ENCODE data around the gene CHD6.

The CHD6 gene, protein sequence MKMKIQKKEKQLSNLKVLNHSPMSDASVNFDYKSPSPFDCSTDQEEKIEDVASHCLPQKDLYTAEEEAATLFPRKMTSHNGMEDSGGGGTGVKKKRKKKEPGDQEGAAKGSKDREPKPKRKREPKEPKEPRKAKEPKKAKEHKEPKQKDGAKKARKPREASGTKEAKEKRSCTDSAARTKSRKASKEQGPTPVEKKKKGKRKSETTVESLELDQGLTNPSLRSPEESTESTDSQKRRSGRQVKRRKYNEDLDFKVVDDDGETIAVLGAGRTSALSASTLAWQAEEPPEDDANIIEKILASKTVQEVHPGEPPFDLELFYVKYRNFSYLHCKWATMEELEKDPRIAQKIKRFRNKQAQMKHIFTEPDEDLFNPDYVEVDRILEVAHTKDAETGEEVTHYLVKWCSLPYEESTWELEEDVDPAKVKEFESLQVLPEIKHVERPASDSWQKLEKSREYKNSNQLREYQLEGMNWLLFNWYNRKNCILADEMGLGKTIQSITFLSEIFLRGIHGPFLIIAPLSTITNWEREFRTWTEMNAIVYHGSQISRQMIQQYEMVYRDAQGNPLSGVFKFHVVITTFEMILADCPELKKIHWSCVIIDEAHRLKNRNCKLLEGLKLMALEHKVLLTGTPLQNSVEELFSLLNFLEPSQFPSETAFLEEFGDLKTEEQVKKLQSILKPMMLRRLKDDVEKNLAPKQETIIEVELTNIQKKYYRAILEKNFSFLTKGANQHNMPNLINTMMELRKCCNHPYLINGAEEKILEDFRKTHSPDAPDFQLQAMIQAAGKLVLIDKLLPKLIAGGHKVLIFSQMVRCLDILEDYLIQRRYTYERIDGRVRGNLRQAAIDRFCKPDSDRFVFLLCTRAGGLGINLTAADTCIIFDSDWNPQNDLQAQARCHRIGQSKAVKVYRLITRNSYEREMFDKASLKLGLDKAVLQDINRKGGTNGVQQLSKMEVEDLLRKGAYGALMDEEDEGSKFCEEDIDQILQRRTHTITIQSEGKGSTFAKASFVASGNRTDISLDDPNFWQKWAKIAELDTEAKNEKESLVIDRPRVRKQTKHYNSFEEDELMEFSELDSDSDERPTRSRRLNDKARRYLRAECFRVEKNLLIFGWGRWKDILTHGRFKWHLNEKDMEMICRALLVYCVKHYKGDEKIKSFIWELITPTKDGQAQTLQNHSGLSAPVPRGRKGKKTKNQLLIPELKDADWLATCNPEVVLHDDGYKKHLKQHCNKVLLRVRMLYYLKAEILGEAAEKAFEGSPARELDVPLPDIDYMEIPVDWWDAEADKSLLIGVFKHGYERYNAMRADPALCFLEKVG (N-terminal part only)

DNA sequence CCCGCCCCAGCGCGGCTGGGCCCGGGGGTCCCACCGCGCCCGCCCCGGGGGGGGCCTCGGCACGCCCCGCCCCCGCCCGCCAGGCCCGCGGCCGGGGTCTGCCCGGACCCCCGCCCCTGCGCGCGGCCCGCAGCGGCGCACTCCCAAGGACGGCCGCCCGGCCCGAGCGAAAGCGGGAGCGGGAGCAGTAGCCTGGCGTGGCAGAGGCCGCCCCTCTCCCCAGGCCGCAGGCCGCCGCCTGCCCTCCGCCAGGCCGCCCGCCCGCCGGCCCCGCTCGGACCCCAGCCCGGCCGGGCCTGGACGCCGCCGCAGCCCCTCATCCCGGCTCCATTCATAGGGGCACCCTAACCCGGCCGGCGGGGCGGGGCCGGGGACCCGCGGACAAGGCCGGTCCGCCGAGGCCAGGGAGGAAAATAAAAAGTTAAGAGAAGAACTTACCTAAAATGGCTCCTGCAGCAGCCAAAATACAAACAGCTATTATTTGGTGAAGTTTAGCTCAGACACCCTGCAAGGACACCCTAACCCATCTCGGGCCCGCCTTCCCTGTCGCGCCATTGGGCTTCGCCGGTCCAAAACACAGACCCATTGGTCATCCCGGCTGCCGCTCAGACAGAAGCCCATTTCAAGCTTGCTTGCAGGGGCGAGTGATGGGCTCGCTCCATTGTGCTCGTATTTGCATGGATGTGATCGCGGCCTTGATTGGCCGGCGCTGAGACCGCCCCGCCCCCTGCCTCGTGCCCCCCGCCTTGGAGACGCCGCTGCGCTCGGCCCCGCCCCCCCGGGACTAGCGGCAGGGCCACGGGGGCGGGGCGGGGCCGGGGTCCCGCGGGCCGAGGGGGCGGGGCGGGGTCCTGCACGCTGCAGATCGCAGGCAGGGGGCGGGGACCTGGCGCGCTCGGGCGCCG, at the start of gene CHD6:
Gene CHD6, minus strand, starts transcription at position 476 of the 905 bp plus-strand sequence. CDS start 67,040 bp downstream, outside the sequence.
- peak; percentile 98 to 99 for DNase-seq (ENCODE audit: low read depth in 2 of 2)

DNA sequence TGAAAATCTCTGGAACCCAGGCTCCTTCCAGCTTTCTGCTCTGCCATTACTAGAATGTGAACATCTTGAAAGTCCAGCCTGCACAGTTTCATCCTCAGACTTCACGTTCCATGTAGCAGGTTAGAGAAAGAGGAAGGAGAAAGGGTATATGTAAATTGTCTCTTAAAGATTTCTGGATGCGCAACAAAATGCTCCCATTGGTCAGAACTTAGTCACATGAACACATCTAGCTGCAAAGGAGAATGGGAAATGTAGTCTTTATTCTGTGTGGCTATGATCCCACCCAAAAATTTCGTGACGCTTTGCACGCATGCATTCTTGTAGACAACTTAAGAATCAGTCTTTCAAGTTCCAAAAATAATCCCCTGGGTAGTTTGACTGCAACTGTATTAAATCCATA, 46.4 kb upstream of the CHD6 start:
- no peak for DNase-seq (ENCODE audit: low read depth in 2 of 2)

DNA sequence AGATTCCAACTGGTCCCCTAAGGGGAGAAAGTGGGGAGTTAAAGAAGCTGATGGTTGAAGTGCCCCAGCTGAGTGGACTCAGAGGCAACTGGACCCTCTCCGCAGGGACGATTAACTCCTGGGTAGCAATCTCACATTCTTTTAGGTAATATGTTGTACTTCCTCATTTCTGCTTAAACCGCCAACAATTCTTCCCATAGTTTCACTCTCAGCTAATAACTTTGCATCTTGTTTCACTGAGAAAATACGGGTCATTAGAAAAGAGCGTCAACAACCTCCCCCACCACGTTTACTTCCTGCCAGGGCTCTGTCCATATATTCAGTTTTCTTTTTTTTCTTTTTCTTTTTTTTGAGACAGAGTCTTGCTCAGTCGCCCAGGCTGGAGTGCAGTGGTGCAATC, 39.5 kb upstream of the CHD6 start:
- DNase-seq (ENCODE audit: low read depth in 2 of 2) = no peak

DNA sequence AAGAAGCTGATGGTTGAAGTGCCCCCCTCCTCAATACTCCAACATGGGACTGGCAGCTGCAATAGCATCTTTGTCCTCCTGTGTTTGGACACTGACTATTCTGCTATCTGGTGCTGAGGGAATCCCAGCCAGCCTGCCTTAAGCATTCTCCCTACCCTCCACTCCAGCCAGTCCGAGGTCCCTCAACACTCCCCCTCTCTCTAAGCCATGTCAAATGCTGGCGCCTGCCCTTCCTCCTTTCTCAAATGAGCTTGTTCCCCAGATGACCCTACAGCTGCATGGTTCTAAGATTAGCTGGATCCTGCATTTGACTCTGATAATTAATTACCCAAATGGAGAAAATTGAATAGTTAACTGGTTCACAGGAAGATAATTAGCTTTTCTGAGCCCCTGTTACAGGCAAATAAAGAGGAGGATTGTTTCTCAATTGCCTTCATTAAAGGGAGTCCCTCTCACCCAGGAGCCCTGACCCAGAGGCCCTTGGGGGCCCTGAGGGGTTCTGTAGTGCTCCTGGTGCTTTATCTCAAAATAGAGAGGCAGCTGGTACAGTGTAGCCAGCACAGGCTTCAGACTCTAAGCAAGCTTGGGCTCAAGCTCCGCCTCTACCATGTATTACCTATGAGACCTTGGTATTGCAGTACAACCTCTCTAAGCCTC, 37.9 kb upstream of the CHD6 start:
- DNase-seq (ENCODE audit: low read depth in 2 of 2) = no peak

DNA sequence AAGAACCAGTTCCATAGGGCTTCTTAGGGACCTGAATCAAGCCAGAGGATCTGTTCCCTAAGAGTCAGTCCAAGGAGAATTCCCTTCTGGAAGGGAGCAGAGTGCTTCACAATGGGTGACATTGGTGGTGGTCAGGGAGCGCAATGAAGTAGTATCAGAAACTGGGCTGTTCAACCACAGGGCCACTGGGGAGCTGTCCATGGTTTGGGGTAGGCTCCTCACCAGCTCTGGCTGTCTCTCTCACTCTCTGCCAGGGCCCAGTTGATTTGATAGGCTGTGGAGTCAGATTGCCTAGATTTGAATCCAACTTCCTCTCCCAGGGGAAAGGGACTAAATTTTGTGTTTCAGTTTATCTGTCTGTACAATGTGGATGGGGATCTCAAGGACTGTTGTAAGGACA, 36.7 kb upstream of the CHD6 start:
- no peak for DNase-seq (ENCODE audit: low read depth in 2 of 2)

DNA sequence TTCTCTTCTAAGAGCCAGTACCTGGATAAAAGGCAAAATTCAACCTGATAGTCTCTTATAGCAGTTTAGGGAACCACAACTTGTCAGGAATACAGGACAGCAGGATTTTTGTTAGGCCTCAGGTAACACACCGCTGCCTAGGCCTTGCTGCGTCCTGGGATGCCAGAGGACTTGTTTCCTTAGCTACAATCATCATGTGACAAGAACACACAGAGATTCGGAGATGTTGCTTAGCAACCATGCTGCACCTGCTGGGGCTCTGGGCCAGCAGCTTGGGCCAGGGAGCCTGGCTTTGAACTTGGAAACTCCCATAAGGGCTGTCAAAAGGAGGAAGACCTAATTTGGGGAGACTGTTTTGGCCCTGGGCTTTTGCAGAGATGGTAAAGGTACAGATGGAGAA, 36.1 kb upstream of the CHD6 start:
- DNase-seq (ENCODE audit: low read depth in 2 of 2) = no peak

DNA sequence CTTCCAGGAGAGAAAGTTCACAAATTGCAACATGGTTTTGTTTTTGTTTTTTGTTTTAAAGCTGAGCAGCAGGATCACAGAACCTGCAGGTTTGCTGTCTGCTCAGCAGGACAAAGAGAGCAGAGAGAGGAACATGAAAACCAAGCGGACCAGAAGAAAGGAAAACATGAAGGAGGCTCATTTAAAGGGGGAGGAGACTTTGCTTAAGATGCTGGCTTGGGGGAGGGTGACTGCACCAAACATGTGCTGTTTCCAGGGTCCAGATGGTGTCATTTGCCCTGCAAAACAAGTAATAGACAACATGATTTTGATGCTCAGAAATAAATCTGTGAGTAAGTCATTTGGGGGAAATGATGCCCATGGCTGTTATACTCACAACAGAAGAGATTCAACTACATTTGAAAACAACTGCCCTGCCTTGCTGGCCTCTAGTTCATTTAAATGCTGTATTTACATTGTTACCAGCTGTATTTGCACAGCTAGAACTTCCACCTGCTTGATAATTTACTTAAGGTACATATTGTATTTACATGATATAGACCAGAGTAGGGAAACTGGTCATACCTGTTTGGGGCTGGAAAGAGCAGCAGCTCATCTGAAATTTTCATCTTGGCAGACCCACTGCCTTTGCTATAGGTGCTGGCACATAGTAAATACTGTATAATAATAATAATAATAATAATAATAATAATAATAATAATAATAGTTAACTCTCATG, 32.2 kb upstream of the CHD6 start:
- no peak for DNase-seq (ENCODE audit: low read depth in 2 of 2)

DNA sequence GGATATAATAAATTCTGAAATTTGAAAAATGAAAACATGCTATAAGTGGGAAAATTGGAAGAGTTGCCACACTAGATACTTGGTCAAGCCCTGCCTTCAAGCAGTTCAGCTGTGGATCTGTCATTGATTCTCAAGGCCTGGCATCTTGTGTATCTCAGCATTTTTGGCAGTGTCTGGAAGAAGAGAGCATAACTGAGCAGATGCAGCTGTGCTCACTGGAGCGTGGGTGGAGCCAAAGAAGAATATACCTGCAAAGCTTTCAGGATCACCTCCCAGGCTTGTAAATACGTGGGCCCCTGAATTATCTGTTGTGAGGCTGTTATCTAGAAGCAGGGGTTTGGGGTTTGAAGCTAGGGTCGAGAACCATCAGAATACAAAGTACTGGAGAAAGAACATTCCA, 31.3 kb upstream of the CHD6 start:
- no peak for DNase-seq (ENCODE audit: low read depth in 2 of 2)

DNA sequence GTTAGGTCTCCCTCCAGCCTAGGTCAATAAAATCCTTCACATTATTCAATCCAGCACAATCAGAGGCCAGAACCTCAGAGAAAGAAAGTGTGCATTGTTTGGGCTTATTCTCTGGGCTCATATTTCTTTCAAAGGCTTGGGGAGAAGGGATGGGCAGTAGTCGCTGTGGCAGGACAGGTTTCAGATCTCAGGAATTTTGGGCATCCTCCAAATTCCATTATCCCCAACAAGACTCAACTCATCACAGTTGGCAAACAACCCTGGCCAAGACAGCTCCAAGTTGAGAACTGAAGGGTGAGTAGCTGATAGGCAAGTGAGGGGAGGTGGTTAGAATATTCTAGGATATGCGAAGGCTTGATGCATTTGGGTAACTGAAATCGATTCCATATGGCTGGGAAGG, 27.2 kb upstream of the CHD6 start:
- no peak for DNase-seq (ENCODE audit: low read depth in 2 of 2)

DNA sequence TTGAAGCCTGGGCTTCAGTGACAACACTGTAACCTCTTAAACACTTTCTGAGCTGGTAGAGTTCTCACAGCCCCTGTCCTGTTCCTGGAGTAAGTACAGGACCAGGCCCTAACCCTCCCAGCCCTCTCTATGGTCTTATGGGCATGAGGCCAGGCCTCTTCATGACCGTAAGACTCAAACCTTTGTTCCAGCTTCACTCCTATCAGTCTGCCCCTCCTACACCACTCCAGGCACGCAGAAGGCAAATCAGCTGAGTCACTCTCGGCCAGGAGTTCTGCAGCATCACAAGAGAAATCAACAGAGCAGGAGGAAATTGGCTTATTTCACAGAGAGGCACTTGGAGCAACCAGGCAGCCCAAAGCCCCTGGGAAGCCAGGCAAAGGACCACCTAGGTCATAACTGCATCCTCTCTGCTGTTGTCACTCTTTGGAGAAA, 25.3 kb upstream of the CHD6 start:
- DNase-seq (ENCODE audit: low read depth in 2 of 2) = no peak

DNA sequence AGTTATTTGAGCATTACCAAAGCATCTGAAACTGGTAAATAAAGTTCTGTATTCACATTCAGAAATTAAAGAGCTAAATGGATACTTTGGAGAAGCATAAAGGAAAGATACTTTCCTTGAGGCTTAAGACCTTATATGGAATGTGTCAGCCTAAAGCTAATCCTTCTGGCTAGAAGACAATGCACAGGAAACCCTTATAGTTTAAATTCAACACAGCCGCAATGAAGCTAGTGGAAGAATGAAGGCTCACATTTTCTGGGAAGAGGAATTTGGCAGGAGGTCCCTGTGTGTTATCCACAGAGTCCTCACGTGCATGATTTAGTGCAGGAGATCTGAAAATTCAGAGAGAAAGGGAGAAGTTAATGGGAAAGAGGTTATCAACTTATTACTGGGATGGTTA, 21.5 kb upstream of the CHD6 start:
- DNase-seq (ENCODE audit: low read depth in 2 of 2) = no peak

DNA sequence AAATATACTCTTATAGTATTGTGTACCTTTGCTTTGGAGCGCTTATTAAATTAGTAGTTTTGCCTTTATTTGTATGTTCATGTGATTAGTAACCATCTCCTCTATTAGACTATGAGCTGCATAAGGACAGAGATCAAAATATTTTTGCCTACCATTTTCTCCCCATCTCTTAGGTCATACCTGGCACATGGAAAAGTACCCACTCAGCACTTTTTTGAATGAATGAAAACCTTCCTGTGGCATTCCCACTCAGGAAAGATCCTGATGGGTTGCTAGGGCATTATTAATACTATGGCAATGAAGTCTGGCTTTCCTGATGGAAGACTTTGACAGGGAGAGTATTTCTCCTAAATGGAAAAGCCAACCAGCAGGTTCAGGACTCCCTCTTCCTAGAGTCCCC, 20.3 kb upstream of the CHD6 start:
- DNase-seq (ENCODE audit: low read depth in 2 of 2) = no peak

DNA sequence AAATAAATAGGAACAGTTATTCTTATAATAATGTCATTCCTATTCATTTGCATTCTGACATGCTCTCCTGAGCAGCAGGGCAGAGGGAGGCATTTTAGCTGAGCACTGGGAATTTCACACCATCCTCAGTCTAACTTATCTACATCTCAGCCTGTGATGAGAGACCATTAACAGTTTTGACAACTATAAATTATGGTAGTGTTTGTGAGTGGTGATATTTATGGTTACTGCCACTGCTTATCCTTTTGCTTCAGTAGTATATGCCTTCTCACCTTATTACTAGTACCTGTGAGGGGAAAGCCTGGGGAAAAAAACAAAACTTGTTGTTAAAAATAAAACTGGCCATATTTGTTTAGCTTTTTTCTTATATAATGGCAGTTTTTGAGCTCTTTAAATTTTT, 17.0 kb upstream of the CHD6 start:
- DNase-seq (ENCODE audit: low read depth in 2 of 2) = no peak

DNA sequence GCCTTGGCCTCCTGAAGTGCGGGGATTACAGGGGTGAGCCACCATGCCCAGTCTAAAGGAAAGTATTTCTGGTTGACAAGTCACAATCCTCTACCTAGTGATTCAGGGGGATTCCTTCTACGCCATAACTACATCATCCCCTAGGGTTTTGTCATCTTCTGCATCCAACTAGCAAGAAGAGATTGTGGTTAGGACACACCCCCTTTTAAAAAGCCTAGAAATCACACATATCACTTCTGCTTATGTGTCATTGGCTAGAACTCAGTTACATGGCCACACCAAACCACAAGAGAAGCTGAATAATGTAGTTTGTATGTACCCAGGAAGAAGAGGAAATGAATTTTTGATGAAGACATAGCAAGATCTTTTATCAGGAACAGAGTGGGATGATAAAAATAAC, 14.7 kb upstream of the CHD6 start:
- no peak for DNase-seq (ENCODE audit: low read depth in 2 of 2)

DNA sequence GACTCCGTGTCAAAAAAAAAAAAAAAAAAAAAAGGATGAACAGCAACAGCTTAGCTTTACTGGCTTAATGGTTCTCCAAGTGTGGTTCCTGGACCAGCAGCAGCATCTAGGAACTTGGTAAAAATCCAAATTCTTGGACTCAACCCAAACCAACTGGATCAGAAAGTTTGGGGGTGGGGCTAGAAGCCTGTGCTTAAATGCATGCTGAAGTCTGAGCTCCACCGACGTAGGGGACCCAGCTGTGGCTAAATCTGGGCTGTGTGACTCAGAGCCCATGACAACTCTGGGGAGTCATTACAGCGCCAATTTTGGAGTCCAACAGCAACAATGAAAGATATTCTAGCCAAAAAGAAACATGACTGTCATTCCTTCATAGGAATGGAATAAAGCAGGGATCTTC, 13.6 kb upstream of the CHD6 start:
- no peak for DNase-seq (ENCODE audit: low read depth in 2 of 2)

DNA sequence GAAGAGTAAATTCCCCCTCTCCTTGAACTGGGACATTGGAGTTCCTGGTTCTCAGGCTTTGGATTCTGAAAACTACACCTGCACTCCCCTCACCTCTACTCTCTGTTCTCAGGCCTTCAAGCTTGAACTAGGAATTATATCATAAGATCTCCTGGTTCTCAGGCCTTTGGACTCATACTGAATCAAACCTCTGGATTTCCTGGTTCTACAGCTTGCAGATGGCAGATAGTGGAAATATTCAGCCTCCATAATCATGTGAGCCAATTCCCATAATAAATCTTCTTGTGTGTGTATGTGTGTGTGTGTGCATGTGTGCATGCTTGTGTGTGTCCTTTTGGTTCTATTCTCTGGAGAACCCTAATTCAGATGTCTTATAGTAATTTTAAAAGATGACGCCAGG, 12.7 kb upstream of the CHD6 start:
- no peak for DNase-seq (ENCODE audit: low read depth in 2 of 2)

DNA sequence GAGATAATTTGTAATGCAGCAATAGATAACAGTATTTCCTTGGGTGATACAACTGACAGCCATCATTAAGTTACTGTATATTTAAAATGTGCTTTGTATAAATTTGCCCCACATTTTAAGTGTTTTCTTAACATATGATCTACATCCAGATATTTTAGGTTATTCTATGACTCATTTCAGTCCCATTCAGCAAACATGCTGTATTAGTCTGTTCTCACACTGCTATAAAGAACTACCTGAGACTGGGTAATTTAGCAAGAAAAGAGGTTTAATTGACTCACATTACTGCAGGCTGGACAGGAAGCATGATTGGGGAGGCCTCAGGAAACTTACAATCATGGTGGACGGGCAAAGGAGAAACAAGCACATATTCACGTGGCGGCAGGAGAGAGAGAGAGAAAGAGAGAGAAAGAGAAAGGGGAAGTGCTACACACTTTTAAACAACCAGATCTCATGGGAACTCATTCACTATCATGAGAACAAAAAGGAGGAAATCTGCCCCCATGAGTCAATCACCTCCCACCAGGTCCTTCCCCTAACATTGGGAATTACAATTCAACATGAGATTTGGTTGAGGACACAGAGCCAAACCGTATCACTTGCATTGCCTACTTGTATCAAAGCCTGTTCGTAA, 9.6 kb upstream of the CHD6 start:
- DNase-seq (ENCODE audit: low read depth in 2 of 2) = no peak

DNA sequence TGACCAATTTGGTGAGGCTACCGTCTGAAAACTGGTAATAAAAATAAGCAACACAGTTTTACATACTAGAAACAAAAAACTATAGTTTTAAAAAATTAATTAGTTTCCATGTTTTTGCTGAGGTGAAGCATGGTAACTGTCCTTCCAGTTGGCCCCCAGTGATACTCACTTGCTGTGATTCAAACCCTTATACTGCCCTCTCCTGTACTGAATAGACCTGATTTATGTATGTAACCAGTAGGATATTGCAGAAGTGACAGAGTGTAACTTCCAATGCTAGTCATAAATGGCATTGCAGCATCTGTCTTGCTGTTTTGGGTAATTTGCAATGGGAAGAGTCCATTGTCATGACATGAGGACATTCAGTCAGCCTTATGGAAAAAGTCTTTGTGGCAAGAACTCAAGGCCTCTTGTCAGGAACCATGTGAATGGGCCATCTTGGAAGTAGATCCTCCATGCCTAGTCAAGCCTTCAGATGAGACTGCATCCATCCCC, 8.9 kb upstream of the CHD6 start:
- DNase-seq (ENCODE audit: low read depth in 2 of 2) = no peak
